ENCODE results near the gene ACOX3.
"Not testable (repeated sequence)": the region's sequence is repeated elsewhere in the genome, so short reads cannot be mapped to it uniquely, and the experiment has no call there.

Gene ACOX3

GRCh38 chr4:8348071-8348470 lies 92.5 kb downstream of the ACOX3 start:
- DNase-seq, result no peak

GRCh38 chr4:8347660-8348059 lies 92.9 kb downstream of the ACOX3 start:
- DNase-seq, result no peak

GRCh38 chr4:8346838-8347605 lies 93.5 kb downstream of the ACOX3 start:
- no peak for DNase-seq

- no peak for DNase-seq
These were observed 94.3 kb downstream of the ACOX3 start for GRCh38 chr4:8345946-8346814.

- no peak for DNase-seq
These were observed 95.2 kb downstream of the ACOX3 start for GRCh38 chr4:8345053-8345945.

- no peak for DNase-seq
These were observed 96.1 kb downstream of the ACOX3 start for GRCh38 chr4:8344377-8344776.

- no peak for DNase-seq
These were observed 96.6 kb downstream of the ACOX3 start for GRCh38 chr4:8343967-8344331.

- DNase-seq, result no peak
These were observed 97.1 kb downstream of the ACOX3 start for GRCh38 chr4:8343262-8343966.

- no peak for DNase-seq
These were observed 97.8 kb downstream of the ACOX3 start for GRCh38 chr4:8342651-8343261.

- DNase-seq, result no peak
These were observed 98.8 kb downstream of the ACOX3 start for GRCh38 chr4:8341691-8342090.

GRCh38 chr4:8341281-8341680 lies 99.2 kb downstream of the ACOX3 start:
- DNase-seq, result not testable (repeated sequence)

GRCh38 chr4:8340781-8341241 lies 99.7 kb downstream of the ACOX3 start:
- DNase-seq, result no peak

GRCh38 chr4:8338351-8338961 lies 102.1 kb downstream of the ACOX3 start:
- DNase-seq, result no peak

GRCh38 chr4:8336412-8337075 lies 104.0 kb downstream of the ACOX3 start:
- peak; percentile 13 to 20 for DNase-seq

- DNase-seq, result no peak
These were observed 104.7 kb downstream of the ACOX3 start for GRCh38 chr4:8335848-8336247.

GRCh38 chr4:8334786-8335460 lies 105.6 kb downstream of the ACOX3 start:
- no peak for DNase-seq

- DNase-seq, result no peak
These were observed 106.6 kb downstream of the ACOX3 start for GRCh38 chr4:8333726-8334460.

- no peak for DNase-seq
These were observed 107.6 kb downstream of the ACOX3 start for GRCh38 chr4:8332891-8333331.

Measured in SW 1271 (cell line).